H9 (cell line): ENCODE results near the gene RNASEH2B. TPM values are rescaled to one million over a fixed set of nuclear protein-coding genes. Genes with fewer than 3 reads are reported as not detected.

ENCODE experiments used
- DNase-seq: peaks from one replicate; pipeline ENCODE4 v3.0.0-alpha.2; 2017
- H2AFZ ChIP-seq: one replicate; pipeline ENCODE4 v1.6.1; 2013; ENCODE audit warnings: mild to moderate bottlenecking, low read length, control low read depth, moderate library complexity
- H2AK5ac ChIP-seq: 2 replicates; pipeline ENCODE4 v1.6.1; 2013; ENCODE audit warnings: low read length, control low read depth, mixed read lengths; ENCODE audit not compliant: insufficient read length
- H2BK120ac ChIP-seq: one replicate; pipeline ENCODE4 v1.6.1; 2013; ENCODE audit warnings: low read depth, mild to moderate bottlenecking, low read length, control low read depth, inconsistent platforms; ENCODE audit not compliant: poor library complexity, severe bottlenecking
- H2BK12ac ChIP-seq: 2 replicates; pipeline ENCODE4 v1.6.1; 2013; ENCODE audit warnings: low read length, control low read depth, mixed read lengths, low read depth; ENCODE audit not compliant: insufficient read length
- H2BK15ac ChIP-seq: 2 replicates; pipeline ENCODE4 v1.6.1; 2013; ENCODE audit warnings: low read depth, low read length, control low read depth
- H2BK20ac ChIP-seq: one replicate; pipeline ENCODE4 v1.6.1; 2013; ENCODE audit warnings: low read depth, mild to moderate bottlenecking, low read length, control low read depth, inconsistent platforms; ENCODE audit not compliant: poor library complexity, severe bottlenecking
- H2BK5ac ChIP-seq: 2 replicates; pipeline ENCODE4 v1.6.1; 2013; ENCODE audit warnings: low read length, control low read depth, mixed read lengths; ENCODE audit not compliant: insufficient read length
- H3K14ac ChIP-seq: 2 replicates; pipeline ENCODE4 v1.6.1; 2013; ENCODE audit warnings: low read length, control low read depth; ENCODE audit not compliant: insufficient read depth
- H3K18ac ChIP-seq: 2 replicates; pipeline ENCODE4 v1.6.1; 2013; ENCODE audit warnings: low read depth, mild to moderate bottlenecking, mixed read lengths, low read length, control low read depth; ENCODE audit not compliant: insufficient read length
- H3K23ac ChIP-seq: 2 replicates; pipeline ENCODE4 v1.6.1; 2013; ENCODE audit warnings: low read length, control low read depth, mixed read lengths, low read depth; ENCODE audit not compliant: insufficient read length
- H3K23me2 ChIP-seq: 2 replicates; pipeline ENCODE4 v1.6.1; 2013; ENCODE audit warnings: low read depth, mild to moderate bottlenecking, mixed read lengths, low read length, control low read depth; ENCODE audit not compliant: insufficient read length, poor library complexity, severe bottlenecking
- H3K27ac ChIP-seq: 2 replicates; pipeline ENCODE4 v1.5.1; 2013; ENCODE audit warnings: low read length, control low read depth, mixed read lengths, low read depth; ENCODE audit not compliant: insufficient read length
- H3K27me3 ChIP-seq: 2 replicates; pipeline ENCODE4 v1.6.1; 2013; ENCODE audit warnings: low read length, control low read depth, inconsistent platforms; ENCODE audit not compliant: insufficient read depth
- H3K4ac ChIP-seq: 2 replicates; pipeline ENCODE4 v1.6.1; 2013; ENCODE audit warnings: low read depth, mild to moderate bottlenecking, control low read depth, inconsistent platforms, low read length, moderate library complexity
- H3K4me1 ChIP-seq: 2 replicates; pipeline ENCODE4 v1.6.1; 2013; ENCODE audit warnings: low read length, control low read depth, inconsistent platforms; ENCODE audit not compliant: insufficient read depth
- H3K4me2 ChIP-seq: 2 replicates; pipeline ENCODE4 v1.6.1; 2013; ENCODE audit warnings: low read length, control low read depth, mixed read lengths; ENCODE audit not compliant: insufficient read length, insufficient read depth
- H3K56ac ChIP-seq: 2 replicates; pipeline ENCODE4 v1.6.1; 2013; ENCODE audit warnings: low read depth, mild to moderate bottlenecking, mixed read lengths, low read length, control low read depth; ENCODE audit not compliant: insufficient read length
- H3K79me1 ChIP-seq: 2 replicates; pipeline ENCODE4 v1.6.1; 2013; ENCODE audit warnings: low read depth, mild to moderate bottlenecking, moderate library complexity, low read length, control low read depth, inconsistent platforms; ENCODE audit not compliant: insufficient read depth, poor library complexity, severe bottlenecking
- H3K79me2 ChIP-seq: 2 replicates; pipeline ENCODE4 v1.6.1; 2013; ENCODE audit warnings: low read length, control low read depth, inconsistent platforms; ENCODE audit not compliant: insufficient read depth
- H3K9ac ChIP-seq: 2 replicates; pipeline ENCODE4 v1.6.1; 2013; ENCODE audit warnings: low read length, control low read depth, mixed read lengths; ENCODE audit not compliant: insufficient read length; ENCODE audit errors: extremely low read depth
- H3K9me3 ChIP-seq: one replicate; pipeline ENCODE4 v1.6.1; 2013; ENCODE audit warnings: low read depth, low read length, inconsistent platforms; ENCODE audit not compliant: control insufficient read depth
- H3T11ph ChIP-seq: one replicate; pipeline ENCODE4 v1.6.1; 2013; ENCODE audit warnings: mild to moderate bottlenecking, low read length, control low read depth, inconsistent platforms
- H4K20me1 ChIP-seq: one replicate; pipeline ENCODE4 v1.6.1; 2013; ENCODE audit not compliant: control insufficient read depth, insufficient read length, insufficient read depth
- H4K5ac ChIP-seq: 2 replicates; pipeline ENCODE4 v1.6.1; 2013; ENCODE audit warnings: low read depth, mild to moderate bottlenecking, mixed read lengths, low read length, control low read depth; ENCODE audit not compliant: insufficient read length
- H4K8ac ChIP-seq: replicated peaks from 2 replicates; pipeline ENCODE4 v1.6.1; 2013; ENCODE audit warnings: low read length, control low read depth, mixed read lengths, low read depth; ENCODE audit not compliant: insufficient read length
- H4K91ac ChIP-seq: 2 replicates; pipeline ENCODE4 v1.6.1; 2013; ENCODE audit warnings: low read depth, mild to moderate bottlenecking, moderate library complexity, mixed read lengths, low read length, control low read depth; ENCODE audit not compliant: insufficient read length
- H3K27ac Mint-ChIP-seq, 3 experiments: 2 replicates in 2 of 3; 3 replicates in 1 of 3; pipeline ENCODE4 v1.8.0; 2020 to 2021; ENCODE audit warnings: mixed read lengths in 3 of 3, mild to moderate bottlenecking in 1 of 3, moderate library complexity in 1 of 3
- H3K27me3 Mint-ChIP-seq: 2 replicates; pipeline ENCODE4 v1.8.0; 2021; ENCODE audit warnings: low read depth, mild to moderate bottlenecking, moderate library complexity, mixed read lengths
- H3K36me3 Mint-ChIP-seq, 3 experiments: 2 replicates in 2 of 3; 3 replicates in 1 of 3; pipeline ENCODE4 v1.8.0; 2020 to 2021; ENCODE audit warnings: low read depth in 3 of 3, mixed read lengths in 3 of 3; ENCODE audit not compliant: insufficient read depth in 1 of 3
- H3K4me1 Mint-ChIP-seq, 2 experiments: 2 replicates each; pipeline ENCODE4 v1.8.0; 2020; ENCODE audit warnings: mixed read lengths in 2 of 2
- H3K4me3 Mint-ChIP-seq, 2 experiments: 2 replicates in 1 of 2; 3 replicates in 1 of 2; pipeline ENCODE4 v1.8.0; 2020 to 2021; ENCODE audit warnings: mild to moderate bottlenecking in 2 of 2, mixed read lengths in 2 of 2, moderate library complexity in 1 of 2
- H3K9me3 Mint-ChIP-seq, 2 experiments: 2 replicates in 1 of 2; 3 replicates in 1 of 2; pipeline ENCODE4 v1.8.0; 2020; ENCODE audit warnings: mild to moderate bottlenecking in 2 of 2, mixed read lengths in 2 of 2, moderate library complexity in 1 of 2
- CTCF ChIP-seq: fragments of 200-600 bp; sonication (generic); conservative IDR thresholded peaks from 3 replicates; pipeline ENCODE4 v1.8.0; 2021; ENCODE audit warnings: antibody characterized with exemption, mild to moderate bottlenecking
- WGBS: extraction: QIAGEN DNeasy Blood & Tissue Kit; methylation state at CpG from one replicate; pipeline ENCODE4 v1.1.7; 2013; ENCODE audit warnings: missing lambda C conversion rate, low lambda C conversion rate, mixed read lengths; ENCODE audit not compliant: insufficient read length; ENCODE audit errors: extremely low coverage; 5-methylcytosine and 5-hydroxymethylcytosine counted together
- total RNA-seq: library from RNA; stranded (reverse); gene quantifications from 2 replicates; pipeline ENCODE4 v1.2.1, GENCODE V29; 2021

Gene RNASEH2B
- total RNA-seq, 1 experiment from 2014 or later, result 53.9 TPM

GRCh38 chr13:50974268-50974667 is 64.7 kb downstream of the RNASEH2B start:
- H3K79me1 ChIP-seq, result no peaks in the 10 kb centered on the region

More at GRCh38 chr13:50974268-50974667, 64.7 kb downstream of the RNASEH2B start:
- no peak for DNase-seq
- no peak overlapping the region for H3K9ac ChIP-seq
- no peak overlapping the region for H4K5ac ChIP-seq
- no peak overlapping the region for H2BK12ac ChIP-seq
- H2AK5ac ChIP-seq, result no peak overlapping the region
- H2BK5ac ChIP-seq, result no peak overlapping the region
- H2BK15ac ChIP-seq, result no peak overlapping the region
- H3K27ac ChIP-seq, result no peak overlapping the region
- H3K56ac ChIP-seq, result no peak overlapping the region
- no peak for TF ChIP-seq CTCF
- H3K18ac ChIP-seq, result no peak overlapping the region
- H3K14ac ChIP-seq, result no peak overlapping the region
- H3K4ac ChIP-seq, result no peak overlapping the region
- no peak overlapping the region for H3K4me2 ChIP-seq
- Mint-ChIP-seq H3K4me3 (no peak overlapping the region), H3K9me3 (no peaks in the 10 kb centered on the region), H3K27ac (no peak overlapping the region), H3K36me3 (peaks cover 0 to 10% (median 0%) of the 10 kb centered on the region in 3 experiments; a peak in 3 of 7 replicates), H3K4me1 (peaks cover 3 to 4% of the 10 kb centered on the region in 2 experiments; a peak in 3 of 4 replicates), H3K27me3 (no peaks in the 10 kb centered on the region; the same call in 1 of the 2 replicates)
- WGBS, result 100% methylated on average over 1 of the region's 3 CpGs
- H2BK120ac ChIP-seq, result no peak overlapping the region
- no peak overlapping the region for H2AFZ ChIP-seq
- no peaks in the 10 kb centered on the region for H3K23me2 ChIP-seq
- H2BK20ac ChIP-seq, result no peak overlapping the region
- H3K27me3 ChIP-seq, result no peaks in the 10 kb centered on the region
- H3K23ac ChIP-seq, result no peak overlapping the region
- no peaks in the 10 kb centered on the region for H4K20me1 ChIP-seq
- no peaks in the 10 kb centered on the region for H3K9me3 ChIP-seq
- no peak overlapping the region for H4K8ac ChIP-seq
- H3K79me2 ChIP-seq, result no peaks in the 10 kb centered on the region
- H4K91ac ChIP-seq, result no peak overlapping the region
- no peak overlapping the region for H3T11ph ChIP-seq
- no peaks in the 10 kb centered on the region for H3K4me1 ChIP-seq
